Esophagus squamous epithelium (tissue), 5 donors: ENCODE measurements around the gene PSMA4. TPM values are rescaled to one million over a fixed set of nuclear protein-coding genes. Genes with fewer than 3 reads are reported as not detected.
"Not testable (repeated sequence)": the region's sequence is repeated elsewhere in the genome, so short reads cannot be mapped to it uniquely, and the experiment has no call there.

ENCODE experiments used
- DNase-seq: peaks from one replicate; lab custom pipeline; 2025; lab: John Stamatoyannopoulos, UW
- H3K27ac ChIP-seq, 4 donors: fragments of 200-600 bp; sonication (generic); one replicate each; pipeline ENCODE4 v1.5.1; 2016 to 2019; ENCODE audit warnings: mild to moderate bottlenecking in 1 of 4
- H3K27me3 ChIP-seq, 4 donors: fragments of 200-600 bp; sonication (generic); 1 replicate in 3 of 4; 2 replicates in 1 of 4; pipeline versions ENCODE4 v1.5.1 to v1.6.0; 2017 to 2021; ENCODE audit warnings: antibody characterized with exemption in 1 of 4
- H3K36me3 ChIP-seq, 3 donors: fragments of 200-600 bp; sonication (generic); one replicate each; pipeline ENCODE4 v1.5.1; 2016 to 2019
- H3K4me1 ChIP-seq, 3 donors: fragments of 200-600 bp; sonication (generic); one replicate each; pipeline ENCODE4 v1.5.1; 2017 to 2019
- H3K4me3 ChIP-seq, 4 donors: fragments of 200-600 bp; sonication (generic); 1 replicate in 3 of 4; 2 replicates in 1 of 4; pipeline ENCODE4 v1.5.1; 2016 to 2019; ENCODE audit warnings: mild to moderate bottlenecking in 2 of 4, moderate library complexity in 1 of 4
- H3K9me3 ChIP-seq, 3 donors: fragments of 200-600 bp; sonication (generic); one replicate each; pipeline ENCODE4 v1.5.1; 2016 to 2019
- CTCF ChIP-seq, 6 experiments: fragments of 450-650 bp in 4 of 6; fragments of 200-600 bp in 2 of 6; sonication (generic) in 2 of 6; IDR thresholded peaks; one replicate each; pipeline ENCODE4 v1.5.1; 2016 to 2019; ENCODE audit warnings: antibody characterized with exemption in 6 of 6, mild to moderate bottlenecking in 4 of 6, moderate library complexity in 4 of 6
- POLR2A ChIP-seq, 4 donors: fragments of 450-650 bp; IDR thresholded peaks; one replicate each; pipeline ENCODE4 v1.6.1; 2017; ENCODE audit warnings: antibody characterized with exemption in 4 of 4, mild to moderate bottlenecking in 4 of 4, moderate library complexity in 3 of 4
- WGBS, 2 donors: methylation state at CpG; one replicate each; pipeline ENCODE4 v1.1.5; 2018; 5-methylcytosine and 5-hydroxymethylcytosine counted together
- intact Hi-C: fragments of 100-400 bp; cut with DNase I; formaldehyde crosslinking; loops from one replicate; pipeline ENCODE4 v1.15.0; 2022
- total RNA-seq, 4 donors: library from RNA; depleted of rRNA; stranded (reverse); fragments of >200 nt; gene quantifications; one replicate each; pipeline ENCODE4 v1.1.0, GENCODE V29; 2016
- donor health status: DM: yes; HTN: yes; CAD: no.

The PSMA4 gene
- total RNA-seq, 4 donors from 2014 or later, result 94.5 to 223 (median 175) TPM

- Histone ChIP-seq H3K27ac (no peak overlapping the region), H3K36me3 (no peaks in the 10 kb centered on the region), H3K9me3 (no peaks in the 10 kb centered on the region), H3K27me3 (no peaks in the 10 kb centered on the region), H3K4me1 (no peaks in the 10 kb centered on the region), H3K4me3 (no peak overlapping the region)
- no peak for TF ChIP-seq CTCF (IDR thresholded peaks at IDR 0.05)
- WGBS, 2 donors, result 40 to 48% methylated on average over 2 of the region's 2 CpGs
- no peak for DNase-seq
- intact Hi-C loops, result no loop called here
Observed at GRCh38 chr15:78533331-78533730, 6.9 kb upstream of the PSMA4 start.

GRCh38 chr15:78536134-78536533 lies 4.1 kb upstream of the PSMA4 start:
- Histone ChIP-seq H3K27me3 (no peaks in the 10 kb centered on the region), H3K9me3 (no peaks in the 10 kb centered on the region), H3K4me1 (peaks cover under 1 to 7% (median 5%) of the 10 kb centered on the region in 3 donors), H3K4me3 (no peak overlapping the region), H3K36me3 (no peaks in the 10 kb centered on the region), H3K27ac (no peak overlapping the region)
- no peak for TF ChIP-seq POLR2A (IDR thresholded peaks at IDR 0.05)
- TF ChIP-seq CTCF (IDR thresholded peaks at IDR 0.05), result no peak
- 90 to 100% methylated on average over 1 of the region's 1 CpG for WGBS, 2 donors
- no peak for DNase-seq
- intact Hi-C loops, result no loop called here

- Histone ChIP-seq H3K4me3 (no peak overlapping the region), H3K27me3 (no peaks in the 10 kb centered on the region), H3K4me1 (peaks cover 7 to 20% (median 16%) of the 10 kb centered on the region in 3 donors), H3K9me3 (no peaks in the 10 kb centered on the region), H3K27ac (no peak overlapping the region), H3K36me3 (peaks cover 0 to 3% (median 0%) of the 10 kb centered on the region in 3 donors)
- intact Hi-C loops, result no loop called here
- DNase-seq, result no peak
- 71 to 82% methylated on average over 5 of the region's 5 CpGs for WGBS, 2 donors
- TF ChIP-seq CTCF (IDR thresholded peaks at IDR 0.05) (no peak), POLR2A (IDR thresholded peaks at IDR 0.05) (no peak)
Observed at GRCh38 chr15:78537266-78537905, 2.9 kb upstream of the PSMA4 start.

- Histone ChIP-seq H3K4me1 (peaks cover 7 to 29% (median 16%) of the 10 kb centered on the region in 3 donors), H3K4me3 (no peak overlapping the region), H3K36me3 (peaks cover 0 to 13% (median 0%) of the 10 kb centered on the region in 3 donors), H3K27ac (no peak overlapping the region), H3K9me3 (no peaks in the 10 kb centered on the region), H3K27me3 (no peaks in the 10 kb centered on the region)
- 60 to 88% methylated on average over 1 of the region's 1 CpG for WGBS, 2 donors
- DNase-seq, result no peak
- intact Hi-C loops, result no loop called here
- TF ChIP-seq POLR2A (IDR thresholded peaks at IDR 0.05) (no peak), CTCF (IDR thresholded peaks at IDR 0.05) (no peak)
Observed at GRCh38 chr15:78538358-78538757, 1.9 kb upstream of the PSMA4 start.

GRCh38 chr15:78539464-78540140 lies 642 bp upstream of the PSMA4 start:
- H3K9me3 ChIP-seq, DNase-seq, intact Hi-C loops, H3K27me3 ChIP-seq: not testable (repeated sequence)
- H3K4me1 ChIP-seq, result peaks cover 7 to 29% (median 16%) of the 10 kb centered on the region in 3 donors
- H3K27ac ChIP-seq, result peak overlapping the region; percentile 90 to 98 (median 95)
- peak overlapping the region; percentile 83 to 96 (median 88) for H3K4me3 ChIP-seq
- peaks cover 0 to 25% (median 0%) of the 10 kb centered on the region in 3 donors for H3K36me3 ChIP-seq
- WGBS, 2 donors, result 68 to 86% methylated on average over 13 to 18 of the region's 18 CpGs
